GM10266 (cell line): ENCODE data around the gene LZTR1.

Experiments used
- DNase-seq: peaks from one replicate; pipeline ENCODE4 v3.0.0; 2012; ENCODE audit errors: extremely low spot score
- CTCF ChIP-seq: IDR thresholded peaks from 2 replicates; pipeline ENCODE4 v1.5.1; 2012; ENCODE audit warnings: mild to moderate bottlenecking, low read depth; ENCODE audit not compliant: control insufficient read depth, insufficient read depth; ENCODE audit errors: missing control alignments

Gene LZTR1

GRCh38 chr22:20953668-20954500, 28.2 kb upstream of the LZTR1 start:
- TF ChIP-seq CTCF, result no peak
- no peak for DNase-seq

- TF ChIP-seq CTCF, result no peak
- DNase-seq, result no peak
Observed at GRCh38 chr22:20955548-20955947, 26.5 kb upstream of the LZTR1 start.

GRCh38 chr22:20956258-20957101, 25.6 kb upstream of the LZTR1 start:
- no peak for DNase-seq
- TF ChIP-seq CTCF, result no peak

GRCh38 chr22:20957102-20957682, 24.9 kb upstream of the LZTR1 start:
- no peak for TF ChIP-seq CTCF
- DNase-seq, result no peak

- peak; percentile 75 for DNase-seq
- TF ChIP-seq CTCF, result no peak
Observed at GRCh38 chr22:20957683-20958431, 24.2 kb upstream of the LZTR1 start.

- no peak for DNase-seq
- TF ChIP-seq CTCF, result no peak
Observed at GRCh38 chr22:20959578-20960461, 22.3 kb upstream of the LZTR1 start.
